Measurements from ENCODE around the gene ADCY4. TPM values are rescaled to one million over a fixed set of nuclear protein-coding genes. Genes with fewer than 3 reads are reported as not detected.
A peak's percentile ranks its signal among the peaks of the same experiment; 100 is the strongest.

Gene ADCY4
- polyA plus RNA-seq, 3 donors = 0.69 to 11.9 (median 0.70) TPM

DNA sequence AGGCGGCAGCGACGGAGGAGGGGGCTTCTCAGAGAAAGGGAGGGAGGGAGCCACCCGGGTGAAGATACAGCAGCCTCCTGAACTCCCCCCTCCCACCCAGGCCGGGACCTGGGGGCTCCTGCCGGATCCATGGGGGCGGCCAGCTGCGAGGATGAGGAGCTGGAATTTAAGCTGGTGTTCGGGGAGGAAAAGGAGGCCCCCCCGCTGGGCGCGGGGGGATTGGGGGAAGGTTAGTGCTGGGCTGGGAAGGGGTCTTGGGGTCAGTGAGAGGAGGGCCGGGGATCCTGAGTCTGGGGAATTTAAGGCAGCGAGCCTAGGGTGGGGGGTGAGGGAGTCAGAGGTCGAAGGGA lies 33.3 kb upstream of the ADCY4 start:
- TF ChIP-seq, protein P1, sequence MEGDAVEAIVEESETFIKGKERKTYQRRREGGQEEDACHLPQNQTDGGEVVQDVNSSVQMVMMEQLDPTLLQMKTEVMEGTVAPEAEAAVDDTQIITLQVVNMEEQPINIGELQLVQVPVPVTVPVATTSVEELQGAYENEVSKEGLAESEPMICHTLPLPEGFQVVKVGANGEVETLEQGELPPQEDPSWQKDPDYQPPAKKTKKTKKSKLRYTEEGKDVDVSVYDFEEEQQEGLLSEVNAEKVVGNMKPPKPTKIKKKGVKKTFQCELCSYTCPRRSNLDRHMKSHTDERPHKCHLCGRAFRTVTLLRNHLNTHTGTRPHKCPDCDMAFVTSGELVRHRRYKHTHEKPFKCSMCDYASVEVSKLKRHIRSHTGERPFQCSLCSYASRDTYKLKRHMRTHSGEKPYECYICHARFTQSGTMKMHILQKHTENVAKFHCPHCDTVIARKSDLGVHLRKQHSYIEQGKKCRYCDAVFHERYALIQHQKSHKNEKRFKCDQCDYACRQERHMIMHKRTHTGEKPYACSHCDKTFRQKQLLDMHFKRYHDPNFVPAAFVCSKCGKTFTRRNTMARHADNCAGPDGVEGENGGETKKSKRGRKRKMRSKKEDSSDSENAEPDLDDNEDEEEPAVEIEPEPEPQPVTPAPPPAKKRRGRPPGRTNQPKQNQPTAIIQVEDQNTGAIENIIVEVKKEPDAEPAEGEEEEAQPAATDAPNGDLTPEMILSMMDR (IDR thresholded peaks at IDR 0.05) = no peak
- H3K9me3 Mint-ChIP-seq = peaks cover 0 to 22% (median 10%) of the 10 kb centered on the region in 7 donors
- no peak overlapping the region for H3K27ac Mint-ChIP-seq
- no peak for DNase-seq
- H3K27me3 Mint-ChIP-seq (ENCODE audit: low read depth in 3 of 3) = peaks cover 49 to 61% (median 56%) of the 10 kb centered on the region in 3 donors
- 0% methylated on average over 5 of the region's 15 CpGs for WGBS (ENCODE audit: insufficient coverage)
- H3K9me3 ChIP-seq (replicated peaks in 1 of 2; ENCODE audit: control insufficient read depth in 1 of 2, insufficient read depth in 1 of 2, low read length in 2 of 2) = peaks cover 0 to 18% of the 10 kb centered on the region in 2 donors
- peaks cover 41 to 58% of the 10 kb centered on the region in 2 donors for H3K27me3 ChIP-seq (ENCODE audit: control insufficient read depth in 2 of 2, insufficient read depth in 2 of 2, low read length in 2 of 2)
- H3K36me3 ChIP-seq (replicated peaks in 1 of 2; ENCODE audit: control insufficient read depth in 1 of 2, insufficient read depth in 2 of 2, low read length in 2 of 2) = no peaks in the 10 kb centered on the region
- H2AFZ ChIP-seq (ENCODE audit: insufficient read depth, low read depth, low read length, poor library complexity, severe bottlenecking) = no peak overlapping the region
- intact Hi-C loops (cut with micrococcal nuclease) = no loop called here
- no peak overlapping the region for H3K27ac ChIP-seq (ENCODE audit: low read depth in 1 of 2, low read length in 2 of 2)
- no peaks in the 10 kb centered on the region for H3K79me2 ChIP-seq (ENCODE audit: insufficient read depth, low read length)
- no peaks in the 10 kb centered on the region for H4K20me1 ChIP-seq (ENCODE audit: insufficient read depth, low read length)
- H3K4me2 ChIP-seq (replicated peaks; ENCODE audit: extremely low read depth, low read length, poor library complexity, severe bottlenecking) = peak overlapping the region; percentile 8
- H3K4me3 ChIP-seq (replicated peaks in 1 of 3; ENCODE audit: low read depth in 2 of 3, low read length in 3 of 3) = no peak overlapping the region
- peaks cover 3 to 21% of the 10 kb centered on the region in 2 donors for H3K36me3 Mint-ChIP-seq
- peak overlapping the region; percentile 48 to 73 for H3K4me3 Mint-ChIP-seq
- peaks cover 29 to 32% of the 10 kb centered on the region in 2 donors for H3K4me1 ChIP-seq (ENCODE audit: control insufficient read depth in 1 of 2, insufficient read depth in 2 of 2, low read length in 2 of 2)
- H3K9ac ChIP-seq (ENCODE audit: insufficient read depth, low read length, poor library complexity, severe bottlenecking) = peak overlapping the region; percentile 8
- H3K4me1 Mint-ChIP-seq = peaks cover 26% of the 10 kb centered on the region

GRCh38 chr14:24367514-24368211 lies 32.8 kb upstream of the ADCY4 start, which contains the start of gene NFATC4:
TSS of gene NFATC4 (plus strand) at chr14:24368184. CDS start at chr14:24368341, 157 bp downstream.
- Histone ChIP-seq H3K79me2 (ENCODE audit: insufficient read depth, low read length) (no peaks in the 10 kb centered on the region), H3K36me3 (replicated peaks in 1 of 2; ENCODE audit: control insufficient read depth in 1 of 2, insufficient read depth in 2 of 2, low read length in 2 of 2) (no peaks in the 10 kb centered on the region), H3K4me1 (ENCODE audit: control insufficient read depth in 1 of 2, insufficient read depth in 2 of 2, low read length in 2 of 2) (peaks cover 29 to 32% of the 10 kb centered on the region in 2 donors), H3K4me3 (replicated peaks in 1 of 3; ENCODE audit: low read depth in 2 of 3, low read length in 3 of 3) (peak within 1 kb of the TSS in 1 of 3 experiments; percentile 65), H2AFZ (ENCODE audit: insufficient read depth, low read depth, low read length, poor library complexity, severe bottlenecking) (peak within 1 kb of the TSS; percentile 74), H3K9ac (ENCODE audit: insufficient read depth, low read length, poor library complexity, severe bottlenecking) (peak within 1 kb of the TSS; percentile 8), H3K9me3 (replicated peaks in 1 of 2; ENCODE audit: control insufficient read depth in 1 of 2, insufficient read depth in 1 of 2, low read length in 2 of 2) (peaks cover 0 to 18% of the 10 kb centered on the region in 2 donors), H4K20me1 (ENCODE audit: insufficient read depth, low read length) (no peaks in the 10 kb centered on the region), H3K27ac (ENCODE audit: low read depth in 1 of 2, low read length in 2 of 2) (no peak within 1 kb of the TSS), H3K4me2 (replicated peaks; ENCODE audit: extremely low read depth, low read length, poor library complexity, severe bottlenecking) (peak within 1 kb of the TSS; percentile 70), H3K27me3 (ENCODE audit: control insufficient read depth in 2 of 2, insufficient read depth in 2 of 2, low read length in 2 of 2) (peaks cover 41 to 58% of the 10 kb centered on the region in 2 donors)
- TF ChIP-seq, protein P1 (IDR thresholded peaks at IDR 0.05) = no peak
- DNase-seq = no peak
- Mint-ChIP-seq H3K27ac (no peak within 1 kb of the TSS), H3K36me3 (peaks cover 3 to 21% of the 10 kb centered on the region in 2 donors), H3K4me3 (peak within 1 kb of the TSS; percentile 71 to 90), H3K27me3 (ENCODE audit: low read depth in 3 of 3) (peaks cover 49 to 62% (median 56%) of the 10 kb centered on the region in 3 donors), H3K9me3 (peaks cover 0 to 22% (median 10%) of the 10 kb centered on the region in 7 donors), H3K4me1 (peaks cover 26% of the 10 kb centered on the region)
- WGBS (ENCODE audit: insufficient coverage) = 27% methylated on average over 9 of the region's 21 CpGs
- intact Hi-C loops (cut with micrococcal nuclease) = no loop called here

All from CD14-positive monocyte (primary cell).